ENCODE measurements around the gene NOD2.

NOD2 gene

GRCh38 chr16:50717494-50717893 lies 24.1 kb downstream of the NOD2 start:
- no peak overlapping the region for H3K4me3 ChIP-seq (ENCODE audit: low read length)
- no peak for DNase-seq (ENCODE audit: low read depth)
- no peak for TF ChIP-seq CTCF (conservative IDR thresholded peaks at IDR 0.05; ENCODE audit: low read depth, low read length)

GRCh38 chr16:50718061-50718760 lies 24.8 kb downstream of the NOD2 start:
- no peak for TF ChIP-seq CTCF (conservative IDR thresholded peaks at IDR 0.05; ENCODE audit: low read depth, low read length)
- no peak overlapping the region for H3K4me3 ChIP-seq (ENCODE audit: low read length)
- no peak for DNase-seq (ENCODE audit: low read depth)

GRCh38 chr16:50718761-50719400 lies 25.5 kb downstream of the NOD2 start:
- no peak overlapping the region for H3K4me3 ChIP-seq (ENCODE audit: low read length)
- no peak for TF ChIP-seq CTCF (conservative IDR thresholded peaks at IDR 0.05; ENCODE audit: low read depth, low read length)
- DNase-seq (ENCODE audit: low read depth) = no peak

- TF ChIP-seq CTCF (conservative IDR thresholded peaks at IDR 0.05; ENCODE audit: low read depth, low read length) = no peak
- no peak overlapping the region for H3K4me3 ChIP-seq (ENCODE audit: low read length)
- no peak for DNase-seq (ENCODE audit: low read depth)
Measured at GRCh38 chr16:50719401-50720337, 26.3 kb downstream of the NOD2 start.

GRCh38 chr16:50721549-50722404 lies 28.4 kb downstream of the NOD2 start:
- DNase-seq (ENCODE audit: low read depth) = no peak
- no peak for TF ChIP-seq CTCF (conservative IDR thresholded peaks at IDR 0.05; ENCODE audit: low read depth, low read length)
- no peak overlapping the region for H3K4me3 ChIP-seq (ENCODE audit: low read length)

- TF ChIP-seq CTCF (conservative IDR thresholded peaks at IDR 0.05; ENCODE audit: low read depth, low read length) = no peak
- no peak for DNase-seq (ENCODE audit: low read depth)
- no peak overlapping the region for H3K4me3 ChIP-seq (ENCODE audit: low read length)
Measured at GRCh38 chr16:50722405-50722737, 29.0 kb downstream of the NOD2 start.
